Fibroblast of skin of right biceps (primary cell): Measurements from ENCODE around the gene AFF1.
"Not testable (repeated sequence)": the region's sequence is repeated elsewhere in the genome, so short reads cannot be mapped to it uniquely, and the experiment has no call there.

Source experiments
- DNase-seq: peaks from one replicate; pipeline ENCODE4 v3.0.0-alpha.2; 2013

The AFF1 gene

GRCh38 chr4:87067124-87067885 is 132.5 kb downstream of the AFF1 start:
- DNase-seq: peak; percentile 57

GRCh38 chr4:87068583-87069021 is 133.8 kb downstream of the AFF1 start:
- peak; percentile 41 for DNase-seq

GRCh38 chr4:87069037-87069742 is 134.4 kb downstream of the AFF1 start:
- no peak for DNase-seq

- DNase-seq: no peak
Observed at GRCh38 chr4:87071401-87071800, 136.6 kb downstream of the AFF1 start.

- not testable (repeated sequence) for DNase-seq
Observed at GRCh38 chr4:87072545-87072944, 137.7 kb downstream of the AFF1 start.

GRCh38 chr4:87073199-87074120 is 138.6 kb downstream of the AFF1 start:
- DNase-seq: no peak

- DNase-seq: no peak
Observed at GRCh38 chr4:87074121-87074488, 139.3 kb downstream of the AFF1 start.

GRCh38 chr4:87075876-87076275 is 141.1 kb downstream of the AFF1 start:
- DNase-seq: no peak

GRCh38 chr4:87076690-87077358 is 142.0 kb downstream of the AFF1 start:
- no peak for DNase-seq

GRCh38 chr4:87077914-87078585 is 143.2 kb downstream of the AFF1 start:
- no peak for DNase-seq

GRCh38 chr4:87078987-87079486 is 144.2 kb downstream of the AFF1 start:
- peak; percentile 51 for DNase-seq

- DNase-seq: no peak
Observed at GRCh38 chr4:87079967-87080366, 145.2 kb downstream of the AFF1 start.

- DNase-seq: no peak
Observed at GRCh38 chr4:87080462-87080861, 145.7 kb downstream of the AFF1 start.

GRCh38 chr4:87081826-87082225 is 147.0 kb downstream of the AFF1 start:
- no peak for DNase-seq

- DNase-seq: not testable (repeated sequence)
Observed at GRCh38 chr4:87085732-87086131, 150.9 kb downstream of the AFF1 start.

- no peak for DNase-seq
Observed at GRCh38 chr4:87086143-87086805, 151.5 kb downstream of the AFF1 start.

- no peak for DNase-seq
Observed at GRCh38 chr4:87087015-87087414, 152.2 kb downstream of the AFF1 start.

GRCh38 chr4:87087420-87087819 is 152.6 kb downstream of the AFF1 start:
- no peak for DNase-seq

GRCh38 chr4:87088186-87088585 is 153.4 kb downstream of the AFF1 start:
- no peak for DNase-seq

GRCh38 chr4:87089368-87089767 is 154.6 kb downstream of the AFF1 start:
- no peak for DNase-seq

GRCh38 chr4:87090305-87090704 is 155.5 kb downstream of the AFF1 start:
- DNase-seq: no peak
